ENCODE results near the gene EPHA3. TPM values are rescaled to one million over a fixed set of nuclear protein-coding genes. Genes with fewer than 3 reads are reported as not detected.

Gene EPHA3
- total RNA-seq, 1 experiment from 2014 or later: not detected

DNA sequence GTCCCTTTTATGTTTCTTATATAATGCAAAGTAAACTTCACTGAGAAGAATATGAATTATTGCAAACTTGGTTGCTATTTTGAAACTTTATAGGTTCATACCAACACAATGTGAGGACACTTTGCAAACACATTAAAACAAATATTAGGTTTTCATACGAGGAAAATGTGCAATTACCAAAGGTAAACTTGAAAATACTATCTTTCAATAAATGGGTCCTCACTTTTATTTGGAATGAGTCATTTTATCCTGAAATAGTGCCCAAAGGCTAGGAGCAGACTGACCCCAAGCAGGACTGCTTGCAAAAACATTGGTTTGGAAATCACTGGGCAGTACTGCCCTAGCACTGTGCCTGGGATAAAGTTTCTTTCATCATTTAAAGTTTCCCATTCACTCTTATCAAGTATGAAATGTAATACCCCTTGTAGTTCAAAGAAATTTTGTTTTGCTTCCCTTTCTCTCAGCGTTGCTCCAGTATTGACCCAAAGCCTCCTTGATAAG lies 396.5 kb downstream of the EPHA3 start:
- Histone ChIP-seq H3K27me3 (replicated peaks; ENCODE audit: control insufficient read depth, insufficient read depth, low read length) (no peaks in the 10 kb centered on the region), H3K36me3 (ENCODE audit: control insufficient read depth, insufficient read depth, low read length) (no peaks in the 10 kb centered on the region), H3K4me3 (ENCODE audit: low read depth, low read length) (no peak overlapping the region), H3K9me3 (no peaks in the 10 kb centered on the region), H3K4me1 (no peaks in the 10 kb centered on the region)
- no TSS peak for BruUV-seq (replicated peaks)
- Mint-ChIP-seq H3K27ac (ENCODE audit: unreplicated experiment) (no peak overlapping the region), H3K4me3 (ENCODE audit: unreplicated experiment) (no peak overlapping the region), H3K27me3 (ENCODE audit: insufficient read depth, unreplicated experiment) (no peaks in the 10 kb centered on the region), H3K9me3 (ENCODE audit: unreplicated experiment) (no peaks in the 10 kb centered on the region), H3K36me3 (ENCODE audit: insufficient read depth, unreplicated experiment) (no peaks in the 10 kb centered on the region), H3K4me1 (ENCODE audit: low read depth, unreplicated experiment) (no peaks in the 10 kb centered on the region)
- DNase-seq: no peak
- intact Hi-C loops (cut with micrococcal nuclease; ENCODE audit: unreplicated experiment): no loop called here
- no peak for TF ChIP-seq CTCF (IDR thresholded peaks at IDR 0.05; ENCODE audit: insufficient read depth in 1 of 2, low read depth in 1 of 2, low read length in 1 of 2, severe bottlenecking in 1 of 2, unreplicated experiment in 1 of 2)
- ChIA-PET POLR2A (no interaction called here), CTCF (no interaction called here)

- DNase-seq: peak in 1 of 2 experiments; percentile 2
- ChIA-PET POLR2A (no interaction called here), CTCF (no interaction called here)
- H3K4me1 ChIP-seq: no peaks in the 10 kb centered on the region
- no peaks in the 10 kb centered on the region for H3K9me3 ChIP-seq
- no peak overlapping the region for H3K4me3 Mint-ChIP-seq (ENCODE audit: unreplicated experiment)
- H3K27ac Mint-ChIP-seq (ENCODE audit: unreplicated experiment): no peak overlapping the region
- intact Hi-C loops (cut with micrococcal nuclease; ENCODE audit: unreplicated experiment): no loop called here
- H3K36me3 Mint-ChIP-seq (ENCODE audit: insufficient read depth, unreplicated experiment): no peaks in the 10 kb centered on the region
- H3K27me3 ChIP-seq (replicated peaks; ENCODE audit: control insufficient read depth, insufficient read depth, low read length): no peaks in the 10 kb centered on the region
- no peaks in the 10 kb centered on the region for H3K4me1 Mint-ChIP-seq (ENCODE audit: low read depth, unreplicated experiment)
- H3K4me3 ChIP-seq (ENCODE audit: low read depth, low read length): no peak overlapping the region
- H3K36me3 ChIP-seq (ENCODE audit: control insufficient read depth, insufficient read depth, low read length): no peaks in the 10 kb centered on the region
- H3K9me3 Mint-ChIP-seq (ENCODE audit: unreplicated experiment): no peaks in the 10 kb centered on the region
- BruUV-seq (replicated peaks): no TSS peak
- no peaks in the 10 kb centered on the region for H3K27me3 Mint-ChIP-seq (ENCODE audit: insufficient read depth, unreplicated experiment)
- TF ChIP-seq CTCF (IDR thresholded peaks at IDR 0.05; ENCODE audit: insufficient read depth in 1 of 2, low read depth in 1 of 2, low read length in 1 of 2, severe bottlenecking in 1 of 2, unreplicated experiment in 1 of 2): no peak
Measured at GRCh38 chr3:89504432-89504831, 397.0 kb downstream of the EPHA3 start.

- H3K36me3 Mint-ChIP-seq (ENCODE audit: insufficient read depth, unreplicated experiment): no peaks in the 10 kb centered on the region
- Histone ChIP-seq H3K9me3 (no peaks in the 10 kb centered on the region), H3K36me3 (ENCODE audit: control insufficient read depth, insufficient read depth, low read length) (no peaks in the 10 kb centered on the region), H3K27me3 (replicated peaks; ENCODE audit: control insufficient read depth, insufficient read depth, low read length) (no peaks in the 10 kb centered on the region), H3K4me3 (ENCODE audit: low read depth, low read length) (no peak overlapping the region), H3K4me1 (no peaks in the 10 kb centered on the region)
- H3K9me3 Mint-ChIP-seq (ENCODE audit: unreplicated experiment): no peaks in the 10 kb centered on the region
- DNase-seq: no peak
- no peaks in the 10 kb centered on the region for H3K4me1 Mint-ChIP-seq (ENCODE audit: low read depth, unreplicated experiment)
- no peak for TF ChIP-seq CTCF (IDR thresholded peaks at IDR 0.05; ENCODE audit: insufficient read depth in 1 of 2, low read depth in 1 of 2, low read length in 1 of 2, severe bottlenecking in 1 of 2, unreplicated experiment in 1 of 2)
- no TSS peak for BruUV-seq (replicated peaks)
- ChIA-PET POLR2A (no interaction called here), CTCF (no interaction called here)
- no peak overlapping the region for H3K27ac Mint-ChIP-seq (ENCODE audit: unreplicated experiment)
- intact Hi-C loops (cut with micrococcal nuclease; ENCODE audit: unreplicated experiment): no loop called here
- H3K27me3 Mint-ChIP-seq (ENCODE audit: insufficient read depth, unreplicated experiment): no peaks in the 10 kb centered on the region
- H3K4me3 Mint-ChIP-seq (ENCODE audit: unreplicated experiment): no peak overlapping the region
Measured at GRCh38 chr3:89506462-89507103, 399.2 kb downstream of the EPHA3 start.
